GM10266 (cell line): Measurements from ENCODE around the gene MMS22L.

Source experiments
- DNase-seq: peaks from one replicate; pipeline ENCODE4 v3.0.0; 2012; ENCODE audit errors: extremely low spot score
- CTCF ChIP-seq: IDR thresholded peaks from 2 replicates; pipeline ENCODE4 v1.5.1; 2012; ENCODE audit warnings: mild to moderate bottlenecking, low read depth; ENCODE audit not compliant: control insufficient read depth, insufficient read depth; ENCODE audit errors: missing control alignments

MMS22L gene

DNA sequence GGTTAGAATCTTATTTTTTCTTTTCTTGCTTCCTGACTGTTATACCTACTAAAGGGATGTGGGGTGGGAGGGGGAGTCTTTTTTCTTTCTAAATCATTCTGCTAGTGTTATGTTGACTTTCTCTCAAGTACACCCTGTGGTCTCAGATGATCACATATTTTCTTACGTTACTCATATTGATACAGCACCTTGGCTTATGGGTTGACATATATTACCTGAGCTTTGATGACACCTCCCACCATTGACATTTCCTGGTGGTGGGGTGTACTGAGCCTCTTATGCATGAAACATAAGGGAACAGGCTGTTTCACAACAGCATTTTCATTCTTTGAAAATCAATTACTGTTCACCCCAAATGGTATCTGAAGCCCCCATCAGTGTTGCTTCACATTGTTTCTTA is 169.8 kb downstream of the MMS22L start:
- DNase-seq: no peak

DNA sequence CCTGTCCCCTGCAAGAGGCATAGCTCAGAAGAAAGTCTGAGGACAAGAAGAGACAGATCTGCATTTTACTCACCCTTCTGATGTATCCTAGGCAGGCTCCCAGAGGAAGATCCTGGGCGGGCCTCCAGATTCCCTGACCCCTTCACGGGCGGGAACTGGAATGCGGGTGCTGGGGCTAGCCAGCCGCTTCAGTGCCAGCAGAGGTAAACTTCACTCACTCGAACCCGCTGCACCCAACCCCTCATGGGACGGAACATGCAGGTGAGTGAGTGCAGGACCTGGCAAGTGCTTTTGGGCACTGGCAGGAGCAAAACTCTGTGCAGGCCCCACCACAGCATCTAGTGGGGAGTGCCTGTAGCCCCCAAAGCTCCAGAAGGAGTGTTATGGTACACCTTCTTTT is 171.8 kb downstream of the MMS22L start:
- no peak for TF ChIP-seq CTCF
- no peak for DNase-seq

More for the DNA sequence above, 169.8 kb downstream of the MMS22L start:
- no peak for TF ChIP-seq CTCF

DNA sequence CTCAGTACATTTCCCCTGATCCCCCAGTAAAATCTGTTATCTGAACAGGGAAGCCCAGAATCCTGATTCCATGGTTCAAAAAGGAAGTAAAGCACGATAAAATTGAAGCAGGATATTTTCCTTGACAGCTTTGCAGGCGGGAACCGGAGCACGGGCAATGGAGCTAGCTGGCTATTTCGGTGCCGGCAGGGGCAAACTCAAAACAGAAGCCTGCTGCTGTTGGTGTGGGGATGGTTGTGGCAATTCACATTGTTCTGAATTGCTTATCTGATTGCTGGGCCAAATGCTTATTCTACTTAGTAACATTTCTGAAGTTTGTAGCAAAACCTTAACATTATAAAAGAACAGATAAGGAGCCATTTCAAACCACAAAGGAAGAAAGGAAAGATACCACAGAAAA is 172.4 kb downstream of the MMS22L start:
- DNase-seq: no peak
- TF ChIP-seq CTCF: no peak

DNA sequence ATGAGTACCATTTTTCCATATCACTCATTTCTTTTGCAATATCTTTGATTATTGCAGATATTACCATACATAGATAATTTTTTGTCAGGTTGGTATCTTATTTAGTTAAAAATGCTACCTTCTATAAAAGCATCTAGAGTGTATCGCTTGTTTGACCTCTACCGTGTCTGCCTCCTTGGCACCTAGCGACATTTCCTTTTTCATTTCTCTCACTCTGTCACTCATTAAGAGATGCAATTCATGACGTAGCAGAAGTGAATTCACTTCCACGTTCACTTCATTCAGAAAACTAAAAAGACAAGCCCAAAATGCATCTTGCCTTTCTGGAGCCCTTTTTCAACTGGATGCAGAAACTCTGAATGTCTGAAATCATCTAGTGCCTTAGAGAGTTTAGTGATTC is 172.9 kb downstream of the MMS22L start:
- no peak for DNase-seq
- no peak for TF ChIP-seq CTCF

- no peak for TF ChIP-seq CTCF
- no peak for DNase-seq
Measured at GRCh38 chr6:97109444-97109843, 173.6 kb downstream of the MMS22L start.

- no peak for DNase-seq
- TF ChIP-seq CTCF: no peak
Measured at GRCh38 chr6:97102145-97102790, 180.7 kb downstream of the MMS22L start.

DNA sequence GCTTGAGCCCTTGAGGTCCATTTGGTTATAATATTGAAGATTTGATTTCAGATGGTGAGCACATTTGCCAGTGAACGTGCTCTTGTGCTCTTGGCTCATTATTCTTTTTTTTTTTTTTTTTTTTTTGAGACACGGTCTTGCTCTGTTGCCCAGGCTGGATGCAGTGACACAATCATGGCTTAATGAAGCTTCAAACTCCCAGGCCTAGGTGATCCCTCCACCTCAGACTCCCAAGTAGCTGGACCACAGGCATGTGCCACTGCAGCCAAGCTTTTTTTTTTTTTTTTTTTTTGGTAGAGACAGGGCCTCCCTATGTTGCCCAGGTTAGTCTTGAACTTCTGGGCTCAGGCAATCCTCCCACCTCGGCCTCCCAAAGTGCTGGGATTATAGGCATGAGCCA is 182.3 kb downstream of the MMS22L start:
- TF ChIP-seq CTCF: no peak
- no peak for DNase-seq
